Fibroblast of skin of right quadriceps (primary cell): ENCODE measurements around the gene RNU6-9.
"Not testable (repeated sequence)": the region's sequence is repeated elsewhere in the genome, so short reads cannot be mapped to it uniquely, and the experiment has no call there.

Source experiments
- DNase-seq: peaks from one replicate; pipeline ENCODE4 v3.0.0-alpha.2; 2013

RNU6-9 gene

DNA sequence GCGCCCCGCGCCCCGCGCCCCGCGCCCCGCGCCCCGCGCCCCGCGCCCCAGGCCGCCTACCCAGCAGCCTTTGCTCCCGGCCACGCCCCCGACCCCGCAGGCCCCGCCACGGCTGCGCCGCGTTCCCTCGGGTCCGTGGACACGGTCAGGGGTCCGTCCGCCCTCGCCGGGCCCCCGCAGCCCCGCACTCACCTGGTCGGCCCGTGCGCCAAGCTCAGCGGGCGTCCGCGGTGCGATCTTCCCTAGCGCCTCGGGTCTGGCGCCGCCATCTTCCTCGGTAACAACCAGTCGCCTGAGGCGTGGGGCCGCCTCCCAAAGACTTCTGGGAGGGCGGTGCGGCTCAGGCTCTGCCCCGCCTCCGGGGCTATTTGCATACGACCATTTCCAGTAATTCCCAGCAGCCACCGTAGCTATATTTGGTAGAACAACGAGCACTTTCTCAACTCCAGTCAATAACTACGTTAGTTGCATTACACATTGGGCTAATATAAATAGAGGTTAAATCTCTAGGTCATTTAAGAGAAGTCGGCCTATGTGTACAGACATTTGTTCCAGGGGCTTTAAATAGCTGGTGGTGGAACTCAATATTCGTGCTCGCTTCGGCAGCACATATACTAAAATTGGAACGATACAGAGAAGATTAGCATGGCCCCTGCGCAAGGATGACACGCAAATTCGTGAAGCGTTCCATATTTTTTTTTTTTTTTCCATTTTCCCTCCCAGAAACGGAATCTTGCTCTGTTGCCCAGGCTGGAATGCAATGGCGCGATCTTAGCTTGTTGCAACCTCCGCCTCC, at the start of gene RNU6-9, which contains the start of gene MED16:
TSS of gene RNU6-9 (plus strand) at position 591 of the 796 bp plus-strand sequence.
TSS of gene MED16 (minus strand) at position 294 of the 796 bp plus-strand sequence. CDS start 2,056 bp downstream, outside the sequence.
- peak; percentile 92 for DNase-seq

GRCh38 chr19:843836-844545, 49.3 kb upstream of the RNU6-9 start:
- no peak for DNase-seq

DNA sequence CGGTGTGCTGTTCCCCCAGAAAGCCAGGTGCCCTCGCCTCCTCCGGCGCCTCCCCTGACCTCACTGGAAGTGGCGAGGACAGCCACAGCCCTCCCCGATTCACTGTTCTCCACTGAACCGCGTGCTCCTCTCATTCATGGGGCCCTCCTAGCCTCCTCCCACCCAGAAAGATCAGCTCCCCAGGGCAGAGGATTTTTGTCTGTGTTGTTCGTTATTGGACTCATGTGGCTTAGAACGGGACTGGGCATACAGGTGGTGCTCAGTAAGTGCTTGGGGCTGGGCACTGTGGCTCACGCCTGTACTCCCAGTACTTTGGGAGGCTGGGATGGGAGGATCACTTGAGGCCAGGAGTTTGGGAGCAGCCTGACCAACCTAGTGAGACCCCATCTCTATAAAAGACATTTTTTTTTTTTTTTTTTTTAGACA, 48.7 kb upstream of the RNU6-9 start:
- DNase-seq = no peak

- no peak for DNase-seq
These were observed 47.4 kb upstream of the RNU6-9 start for GRCh38 chr19:845707-846521.

DNA sequence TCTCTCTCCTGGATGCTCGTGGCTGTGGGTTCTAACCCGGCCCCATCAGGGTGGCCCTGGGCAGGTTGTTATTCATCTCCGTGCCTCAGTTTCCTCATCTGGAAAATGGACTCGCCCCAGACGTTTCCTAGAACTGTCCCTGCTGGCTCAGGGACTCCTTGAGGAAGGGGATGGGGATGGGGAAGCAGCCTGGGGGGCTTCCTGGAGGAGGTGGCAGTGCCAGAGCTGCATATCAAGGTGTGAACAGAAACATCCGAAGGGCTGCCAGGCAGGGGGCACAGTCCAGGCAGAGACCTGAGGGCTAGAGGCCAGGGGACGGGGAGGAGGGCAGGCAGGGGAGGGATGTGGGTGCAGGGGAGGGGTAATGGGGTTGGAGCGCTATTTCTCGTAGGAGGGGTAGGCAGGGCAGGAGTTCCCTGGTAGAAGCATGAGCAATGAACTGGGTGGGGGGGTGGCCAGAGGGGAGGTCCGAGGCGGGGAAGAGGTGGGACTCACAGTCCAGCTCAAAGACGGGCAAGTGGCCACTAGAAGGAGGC, 44.8 kb upstream of the RNU6-9 start:
- DNase-seq = no peak

GRCh38 chr19:849195-849594, 44.1 kb upstream of the RNU6-9 start:
- not testable (repeated sequence) for DNase-seq

- DNase-seq = peak; percentile 79
These were observed 42.9 kb upstream of the RNU6-9 start for GRCh38 chr19:850221-850978.

- no peak for DNase-seq
These were observed 42.3 kb upstream of the RNU6-9 start for GRCh38 chr19:850979-851335.

GRCh38 chr19:852136-853013, 40.9 kb upstream of the RNU6-9 start, which contains the start of gene ELANE:
Gene ELANE (plus strand): TSS chr19:852303. CDS start chr19:852329, 26 bp downstream.
- no peak for DNase-seq

GRCh38 chr19:853014-853585, 40.2 kb upstream of the RNU6-9 start:
- no peak for DNase-seq

- DNase-seq = not testable (repeated sequence)
These were observed 39.6 kb upstream of the RNU6-9 start for GRCh38 chr19:853614-854220.

GRCh38 chr19:854549-854948, 38.7 kb upstream of the RNU6-9 start:
- DNase-seq = no peak

- DNase-seq = no peak
These were observed 38.1 kb upstream of the RNU6-9 start for GRCh38 chr19:855142-855541.

- DNase-seq = no peak
These were observed 37.6 kb upstream of the RNU6-9 start for GRCh38 chr19:855566-856120.

GRCh38 chr19:858284-858683, 35.0 kb upstream of the RNU6-9 start:
- no peak for DNase-seq

DNA sequence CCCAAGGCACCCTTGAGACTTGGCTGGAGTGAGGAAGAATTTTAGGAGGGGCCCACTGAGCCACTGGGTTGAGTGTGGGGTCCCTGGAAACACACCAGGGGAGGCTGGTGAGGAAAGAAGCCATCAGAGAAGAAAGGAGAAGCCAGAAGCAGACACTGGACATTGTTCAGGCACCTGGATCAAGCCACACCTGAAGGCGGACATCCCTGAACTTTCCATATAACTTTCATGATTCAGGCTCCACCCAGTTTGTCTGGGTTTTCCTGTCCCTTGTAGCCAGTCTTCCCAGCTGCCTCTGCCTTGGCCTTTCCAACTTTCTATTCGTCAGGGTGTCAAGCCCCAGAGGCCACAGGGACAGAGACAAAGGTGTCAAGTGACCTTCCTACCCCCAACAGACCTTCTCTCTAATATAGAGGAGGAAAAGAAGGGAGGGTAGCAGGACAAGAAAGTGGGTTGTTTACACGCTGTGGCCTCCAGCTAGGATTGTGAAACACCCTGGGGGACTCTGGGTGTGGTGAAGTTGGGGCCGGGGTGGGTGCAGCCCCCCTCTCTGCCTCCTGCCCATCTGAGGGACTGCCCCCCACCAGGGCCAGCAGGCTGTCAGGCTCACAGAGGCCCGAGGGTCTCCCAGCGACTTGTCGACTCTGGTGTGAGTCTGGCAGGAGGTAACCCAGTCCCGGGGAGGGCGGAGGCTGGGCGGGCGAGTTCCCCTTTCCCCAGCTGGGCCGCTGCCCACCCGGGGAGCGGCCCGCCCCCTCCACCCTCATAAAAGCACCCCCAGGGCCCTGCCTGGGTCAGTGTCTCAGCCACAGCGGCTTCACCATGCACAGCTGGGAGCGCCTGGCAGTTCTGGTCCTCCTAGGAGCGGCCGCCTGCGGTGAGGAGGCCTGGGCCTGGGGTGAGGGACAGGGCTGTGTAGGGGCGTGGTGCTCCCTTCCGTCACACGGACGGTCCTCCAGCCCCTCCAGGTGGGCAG, 34.1 kb upstream of the RNU6-9 start, which contains the start of gene CFD:
TSS of gene CFD (plus strand) at position 797 of the 976 bp plus-strand sequence. CDS start at position 823, 26 bp downstream.
- DNase-seq = no peak

GRCh38 chr19:861141-861755, 32.0 kb upstream of the RNU6-9 start:
- no peak for DNase-seq
